K562 (cell line): Measurements from ENCODE around the gene ATAD3C. TPM values are rescaled to one million over a fixed set of nuclear protein-coding genes. Genes with fewer than 3 reads are reported as not detected.

Experiments used
- BCL6 ChIP-seq: fragments of 250-450 bp; sonication (Bioruptor Pico); IDR thresholded peaks from 2 replicates; pipeline ENCODE4 v1.4.0; 2020
- BHLHE40 ChIP-seq: IDR thresholded peaks from 2 replicates; pipeline ENCODE4 v1.6.1; 2011; ENCODE audit warnings: low read length, improper control_type of control experiment
- CHD2 ChIP-seq: IDR thresholded peaks from 2 replicates; pipeline ENCODE4 v1.6.1; 2011; ENCODE audit warnings: low read depth, low read length
- CREB3L1 ChIP-seq: fragments of 450-650 bp; IDR thresholded peaks from 2 replicates; pipeline ENCODE4 v1.6.1; 2014; ENCODE audit warnings: low read depth, mild to moderate bottlenecking, moderate library complexity, borderline replicate concordance
- DLX4 ChIP-seq: fragments of 250-450 bp; sonication (Bioruptor Pico); IDR thresholded peaks from 2 replicates; pipeline ENCODE4 v1.6.1; 2021; ENCODE audit warnings: mild to moderate bottlenecking
- ESRRB ChIP-seq: fragments of 250-450 bp; sonication (Bioruptor Pico); IDR thresholded peaks from 2 replicates; pipeline ENCODE4 v1.5.0; 2020; ENCODE audit warnings: mild to moderate bottlenecking, moderate library complexity, borderline replicate concordance
- GABPA ChIP-seq: fragments of 200-800 bp; sonication (Bioruptor generic); conservative IDR thresholded peaks from 2 replicates; pipeline ENCODE4 v1.6.1; 2016; ENCODE audit warnings: low read depth, missing genetic modification characterization, missing compliant biosample characterization
- GABPB1 ChIP-seq: sonication (generic); formaldehyde crosslinking; IDR thresholded peaks from 2 replicates; pipeline ENCODE4 v1.8.0; 2022; ENCODE audit warnings: mild to moderate bottlenecking, missing genetic modification reagents
- HDAC2 ChIP-seq: fragments of 450-650 bp; IDR thresholded peaks from 2 replicates; pipeline ENCODE4 v1.6.1; 2016; ENCODE audit warnings: mild to moderate bottlenecking
- HEY1 ChIP-seq: fragments of 250-450 bp; sonication (Bioruptor Pico); IDR thresholded peaks from 2 replicates; pipeline ENCODE4 v1.5.0; 2020; ENCODE audit warnings: mild to moderate bottlenecking, moderate library complexity, borderline replicate concordance
- HOMEZ ChIP-seq: fragments of 250-450 bp; sonication (Bioruptor Pico); IDR thresholded peaks from 2 replicates; pipeline ENCODE4 v1.4.0; 2020; ENCODE audit warnings: mild to moderate bottlenecking, moderate library complexity
- LEF1 ChIP-seq: fragments of 450-650 bp; IDR thresholded peaks from 2 replicates; pipeline ENCODE4 v1.6.1; 2016; ENCODE audit warnings: mild to moderate bottlenecking
- MTA2 ChIP-seq: fragments of 450-650 bp; IDR thresholded peaks from 2 replicates; pipeline ENCODE4 v1.6.1; 2016; ENCODE audit warnings: low read depth
- PHF20 ChIP-seq: fragments of 450-650 bp; IDR thresholded peaks from 2 replicates; pipeline ENCODE4 v1.6.1; 2018; ENCODE audit not compliant: partially characterized antibody
- POLR2G ChIP-seq: fragments of 200-400 bp; formaldehyde crosslinking; IDR thresholded peaks from 2 replicates; pipeline ENCODE4 v1.6.1; 2017; ENCODE audit warnings: low read depth, mild to moderate bottlenecking, antibody characterized with exemption, low read length, moderate library complexity
- RAD51 ChIP-seq: fragments of 450-650 bp; IDR thresholded peaks from 2 replicates; pipeline ENCODE4 v1.7.1; 2016; ENCODE audit warnings: low read depth, mild to moderate bottlenecking, borderline replicate concordance
- SMAD1 ChIP-seq: fragments of 150-350 bp; IDR thresholded peaks from 2 replicates; pipeline ENCODE4 v1.6.1; 2014; ENCODE audit warnings: low read length, low read depth; ENCODE audit not compliant: partially characterized antibody
- STAT5B ChIP-seq: fragments of 250-450 bp; sonication (Bioruptor Pico); IDR thresholded peaks from 2 replicates; pipeline ENCODE4 v1.8.0; 2021; ENCODE audit warnings: mild to moderate bottlenecking, inconsistent platforms
- UBTF ChIP-seq, 2 experiments: IDR thresholded peaks; 2 replicates each; pipeline ENCODE4 v1.6.1; 2012; ENCODE audit warnings: improper control_type of control experiment in 2 of 2, low read depth in 2 of 2, low read length in 2 of 2, borderline replicate concordance in 1 of 2
- ZBTB12 ChIP-seq: fragments of 250-450 bp; sonication (Bioruptor Pico); IDR thresholded peaks from 2 replicates; pipeline ENCODE4 v1.4.0; 2020
- ZEB2 ChIP-seq: fragments of 450-650 bp; IDR thresholded peaks from 2 replicates; pipeline ENCODE4 v1.6.1; 2016
- ZKSCAN3 ChIP-seq: fragments of 250-450 bp; sonication (Bioruptor Pico); IDR thresholded peaks from 2 replicates; pipeline ENCODE4 v1.4.0; 2020
- ZNF134 ChIP-seq: fragments of 250-450 bp; sonication (Bioruptor Pico); conservative IDR thresholded peaks from 2 replicates; pipeline ENCODE4 v1.4.0; 2020
- polyA plus RNA-seq, 8 experiments: library from polyadenylated mRNA; depleted of rRNA in 4 of 8; stranded (reverse) in 5 of 8; unstranded in 3 of 8; fragments of >200 nt; fragmentation: Nextera tagmentation in 2 of 8; fragmentation: Illumina TruSeq in 1 of 8; extraction: Ambion mirVana in 2 of 8; extraction: Trizol in 1 of 8; gene quantifications; 2 replicates each; pipeline versions ENCODE4 v1.2.1 to v1.2.3, GENCODE V29; 2011 to 2014; ENCODE audit warnings: inconsistent platforms in 1 of 8, missing spikeins in 1 of 8
- total RNA-seq, 7 experiments: library from RNA; depleted of rRNA in 6 of 7; stranded (reverse); fragments of >200 nt in 6 of 7; fragmentation: Illumina TruSeq in 2 of 7; extraction: Trizol in 2 of 7; gene quantifications; 2 replicates each; pipeline versions ENCODE4 v1.2.1 to v1.2.3, GENCODE V29; 2011 to 2021; ENCODE audit warnings: low replicate concordance in 1 of 7

The ATAD3C gene
- total and polyA plus RNA-seq, 9 of the 15 experiments (the other 6 are each of a cell fraction or from before 2014, with no cell fraction given) = 0.03 to 0.18 TPM; not detected in 7

- TF ChIP-seq UBTF (IDR thresholded peaks at IDR 0.05; ENCODE audit: borderline replicate concordance in 1 of 2, low read depth in 2 of 2, low read length in 2 of 2) (peak; percentile 2 to 46; a peak in 1 of 4 replicates), GABPA (tag) (peak; percentile 100), LEF1 (no peak), STAT5B (CRISPR knock-in tag) (no peak), HEY1 (no peak), ZKSCAN3 (CRISPR knock-in tag) (no peak), HDAC2 (0 out of 2 replicates have a peak, but pooled peaks have one; percentile 15), GABPB1 (CRISPR knock-in tag) (peak; percentile 100), PHF20 (peak; percentile 99), HOMEZ (CRISPR knock-in tag) (0 out of 2 replicates have a peak, but pooled peaks have one; percentile 12), BCL6 (CRISPR knock-in tag) (no peak), ZNF134 (no peak), DLX4 (CRISPR knock-in tag) (no peak), BHLHE40 (peak; percentile 73), MTA2 (peak; percentile 97), RAD51 (no peak), ESRRB (CRISPR knock-in tag) (no peak), POLR2G (peak; percentile 100), SMAD1 (peak; percentile 80), ZEB2 (no peak), CHD2 (peak; percentile 75), ZBTB12 (CRISPR knock-in tag) (peak; percentile 39; the same call in 1 of the 2 replicates), CREB3L1 (peak; percentile 91)
Observed at GRCh38 chr1:1406821-1407635, 42.5 kb upstream of the ATAD3C start, which contains the start of gene MRPL20 (continued).
